Esophagus muscularis mucosa (tissue), 4 donors: ENCODE results near the gene CBFA2T3.

Experiments used
- CTCF ChIP-seq, 3 experiments: fragments of 200-600 bp in 2 of 3; fragments of 450-650 bp in 1 of 3; sonication (generic) in 2 of 3; IDR thresholded peaks; one replicate each; pipeline ENCODE4 v1.5.1; 2017 to 2019; ENCODE audit warnings: antibody characterized with exemption in 3 of 3, mild to moderate bottlenecking in 2 of 3, moderate library complexity in 1 of 3
- EP300 ChIP-seq: sonication (generic); formaldehyde crosslinking; IDR thresholded peaks from one replicate; pipeline ENCODE4 v1.6.1; 2017; ENCODE audit warnings: antibody characterized with exemption
- POLR2A ChIP-seq: fragments of 450-650 bp; IDR thresholded peaks from one replicate; pipeline ENCODE4 v1.6.1; 2017; ENCODE audit warnings: antibody characterized with exemption, moderate library complexity, mild to moderate bottlenecking, low read depth
- POLR2AphosphoS5 ChIP-seq, 2 donors: sonication (generic); formaldehyde crosslinking; IDR thresholded peaks; one replicate each; pipeline ENCODE4 v1.6.1; 2017; ENCODE audit warnings: antibody characterized with exemption in 2 of 2

GRCh38 chr16:88906535-88907105 is 70.4 kb downstream of the CBFA2T3 start:
- TF ChIP-seq POLR2A (no peak), CTCF (IDR thresholded peaks at IDR 0.05) (no peak), EP300 (no peak), POLR2AphosphoS5 (IDR thresholded peaks at IDR 0.05) (no peak)
